NCI-H2227 (cell line): ENCODE measurements around the gene MTMR6.
A peak's percentile ranks its signal among the peaks of the same experiment; 100 is the strongest.
"Not testable (repeated sequence)": the region's sequence is repeated elsewhere in the genome, so short reads cannot be mapped to it uniquely, and the experiment has no call there.

ENCODE experiments used
- DNase-seq: peaks from one replicate; lab custom pipeline; 2025; ENCODE audit not compliant: unreplicated experiment; lab: John Stamatoyannopoulos, UW

Gene MTMR6

GRCh38 chr13:25286969-25287961, at the start of gene MTMR6:
MTMR6 (minus strand) TSS chr13:25287488; CDS start chr13:25287247, 241 bp downstream.
- peak; percentile 89 for DNase-seq

GRCh38 chr13:25335856-25336255, 48.6 kb upstream of the MTMR6 start:
- DNase-seq = no peak

- DNase-seq = no peak
Measured at GRCh38 chr13:25330541-25330940, 43.3 kb upstream of the MTMR6 start.

GRCh38 chr13:25329706-25330105, 42.4 kb upstream of the MTMR6 start:
- no peak for DNase-seq

- no peak for DNase-seq
Measured at GRCh38 chr13:25324100-25324499, 36.8 kb upstream of the MTMR6 start.

- DNase-seq = no peak
Measured at GRCh38 chr13:25319771-25320170, 32.5 kb upstream of the MTMR6 start.

GRCh38 chr13:25318946-25319345, 31.7 kb upstream of the MTMR6 start:
- DNase-seq = not testable (repeated sequence)

- no peak for DNase-seq
Measured at GRCh38 chr13:25310891-25311290, 23.6 kb upstream of the MTMR6 start.

GRCh38 chr13:25306671-25307464, 19.6 kb upstream of the MTMR6 start:
- no peak for DNase-seq

GRCh38 chr13:25302121-25302520, 14.8 kb upstream of the MTMR6 start:
- DNase-seq = no peak

GRCh38 chr13:25301347-25302113, 14.2 kb upstream of the MTMR6 start, which contains the start of gene NUP58:
NUP58 (plus strand) TSS chr13:25301625; CDS start chr13:25301774, 149 bp downstream.
- DNase-seq = peak; percentile 94

GRCh38 chr13:25300861-25301346, 13.6 kb upstream of the MTMR6 start:
- DNase-seq = peak; percentile 69

GRCh38 chr13:25295701-25296100, 8.4 kb upstream of the MTMR6 start:
- DNase-seq = no peak

GRCh38 chr13:25295228-25295627, 7.9 kb upstream of the MTMR6 start:
- DNase-seq = no peak

- DNase-seq = peak; percentile 37
Measured at GRCh38 chr13:25292301-25292700, 5.0 kb upstream of the MTMR6 start.

GRCh38 chr13:25291691-25292090, 4.4 kb upstream of the MTMR6 start:
- DNase-seq = no peak

- no peak for DNase-seq
Measured at GRCh38 chr13:25288966-25289365, 1.7 kb upstream of the MTMR6 start.

GRCh38 chr13:25286308-25286968, 850 bp downstream of the MTMR6 start:
- peak; percentile 11 for DNase-seq

GRCh38 chr13:25281935-25282332, 5.4 kb downstream of the MTMR6 start:
- no peak for DNase-seq
